ENCODE results near the gene GPR78.
A peak's percentile ranks its signal among the peaks of the same experiment; 100 is the strongest.

GPR78 gene

GRCh38 chr4:8586246-8586645 is 6.1 kb downstream of the GPR78 start:
- H3K9me3 ChIP-seq, result no peaks in the 10 kb centered on the region
- no peak overlapping the region for H3K27ac ChIP-seq
- no peaks in the 10 kb centered on the region for H3K36me3 ChIP-seq
- DNase-seq, result peak in 1 of 2 donors; percentile 28
- no peak overlapping the region for H3K4me3 ChIP-seq
- H3K4me1 ChIP-seq, result peaks cover 0 to under 1% (median 0%) of the 10 kb centered on the region in 4 donors
- H3K27me3 ChIP-seq, result peaks cover 0 to 89% of the 10 kb centered on the region in 2 donors
- no peak for TF ChIP-seq CTCF (IDR thresholded peaks at IDR 0.05)
- intact Hi-C loops (cut with DNase I; ENCODE audit: low total_unique reads), result no loop called here

GRCh38 chr4:8586671-8587468 is 6.7 kb downstream of the GPR78 start:
- TF ChIP-seq CTCF (IDR thresholded peaks at IDR 0.05), result no peak
- H3K27ac ChIP-seq, result no peak overlapping the region
- no peaks in the 10 kb centered on the region for H3K9me3 ChIP-seq
- peaks cover 0 to 89% of the 10 kb centered on the region in 2 donors for H3K27me3 ChIP-seq
- H3K4me1 ChIP-seq, result no peaks in the 10 kb centered on the region
- H3K36me3 ChIP-seq, result no peaks in the 10 kb centered on the region
- DNase-seq, result peak in 1 of 2 donors; percentile 46
- intact Hi-C loops (cut with DNase I; ENCODE audit: low total_unique reads), result no loop called here
- no peak overlapping the region for H3K4me3 ChIP-seq

GRCh38 chr4:8587469-8588195 is 7.4 kb downstream of the GPR78 start:
- H3K27ac ChIP-seq, result no peak overlapping the region
- no peaks in the 10 kb centered on the region for H3K36me3 ChIP-seq
- TF ChIP-seq CTCF (IDR thresholded peaks at IDR 0.05), result no peak
- intact Hi-C loops (cut with DNase I; ENCODE audit: low total_unique reads), result no loop called here
- H3K9me3 ChIP-seq, result no peaks in the 10 kb centered on the region
- peaks cover 0 to 5% (median 3%) of the 10 kb centered on the region in 4 donors for H3K4me1 ChIP-seq
- DNase-seq, result peak in 1 of 2 donors; percentile 23
- H3K27me3 ChIP-seq, result peaks cover 0 to 89% of the 10 kb centered on the region in 2 donors
- H3K4me3 ChIP-seq, result no peak overlapping the region

- Histone ChIP-seq H3K27me3 (peaks cover 0 to 89% of the 10 kb centered on the region in 2 donors), H3K9me3 (no peaks in the 10 kb centered on the region), H3K4me3 (no peak overlapping the region), H3K36me3 (no peaks in the 10 kb centered on the region), H3K4me1 (peaks cover 0 to 9% (median 6%) of the 10 kb centered on the region in 4 donors), H3K27ac (no peak overlapping the region)
- intact Hi-C loops (cut with DNase I; ENCODE audit: low total_unique reads), result no loop called here
- no peak for DNase-seq
- TF ChIP-seq CTCF (IDR thresholded peaks at IDR 0.05), result no peak
These were observed 7.9 kb downstream of the GPR78 start for GRCh38 chr4:8588196-8588470.

- Histone ChIP-seq H3K4me3 (no peak overlapping the region), H3K4me1 (peaks cover 0 to 17% (median 6%) of the 10 kb centered on the region in 4 donors), H3K27me3 (peaks cover 0 to 90% of the 10 kb centered on the region in 2 donors), H3K27ac (no peak overlapping the region), H3K9me3 (no peaks in the 10 kb centered on the region), H3K36me3 (no peaks in the 10 kb centered on the region)
- no peak for TF ChIP-seq CTCF (IDR thresholded peaks at IDR 0.05)
- intact Hi-C loops (cut with DNase I; ENCODE audit: low total_unique reads), result no loop called here
- no peak for DNase-seq
These were observed 9.1 kb downstream of the GPR78 start for GRCh38 chr4:8589336-8589735.
